Esophagus muscularis mucosa (tissue), 3 donors: ENCODE measurements around the gene FABP2.
"Not testable (repeated sequence)": the region's sequence is repeated elsewhere in the genome, so short reads cannot be mapped to it uniquely, and the experiment has no call there.

ENCODE experiments used
- CTCF ChIP-seq, 3 experiments: fragments of 200-600 bp in 2 of 3; fragments of 450-650 bp in 1 of 3; sonication (generic) in 2 of 3; IDR thresholded peaks; one replicate each; pipeline ENCODE4 v1.5.1; 2017 to 2019; ENCODE audit warnings: antibody characterized with exemption in 3 of 3, mild to moderate bottlenecking in 2 of 3, moderate library complexity in 1 of 3
- POLR2A ChIP-seq: fragments of 450-650 bp; IDR thresholded peaks from one replicate; pipeline ENCODE4 v1.6.1; 2017; ENCODE audit warnings: antibody characterized with exemption, moderate library complexity, mild to moderate bottlenecking, low read depth

GRCh38 chr4:119336332-119336979, 14.5 kb upstream of the FABP2 start:
- not testable (repeated sequence) for TF ChIP-seq POLR2A; CTCF (IDR thresholded peaks at IDR 0.05)
